ENCODE measurements around the gene MYO10.

The MYO10 gene

DNA sequence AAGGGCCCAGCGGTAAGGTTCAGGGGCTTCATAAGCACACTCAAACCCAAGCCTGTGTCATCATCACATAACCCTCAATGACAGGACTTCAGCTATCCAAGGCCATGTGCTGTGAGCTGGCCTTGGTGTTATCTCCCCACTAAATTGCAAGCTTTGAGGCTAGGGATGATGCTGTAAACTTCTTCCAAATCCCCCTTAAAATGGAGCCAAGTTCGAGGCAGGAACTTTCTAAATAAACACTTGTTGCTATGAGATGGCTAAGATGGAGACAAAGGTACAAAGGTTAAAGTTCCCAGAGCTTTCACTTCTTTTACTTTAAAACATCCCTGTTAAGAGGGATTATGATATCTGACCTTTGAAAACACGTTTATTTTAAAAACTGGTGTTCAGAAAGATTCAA lies 123.6 kb downstream of the MYO10 start:
- DNase-seq (ENCODE audit: low spot score): no peak

DNA sequence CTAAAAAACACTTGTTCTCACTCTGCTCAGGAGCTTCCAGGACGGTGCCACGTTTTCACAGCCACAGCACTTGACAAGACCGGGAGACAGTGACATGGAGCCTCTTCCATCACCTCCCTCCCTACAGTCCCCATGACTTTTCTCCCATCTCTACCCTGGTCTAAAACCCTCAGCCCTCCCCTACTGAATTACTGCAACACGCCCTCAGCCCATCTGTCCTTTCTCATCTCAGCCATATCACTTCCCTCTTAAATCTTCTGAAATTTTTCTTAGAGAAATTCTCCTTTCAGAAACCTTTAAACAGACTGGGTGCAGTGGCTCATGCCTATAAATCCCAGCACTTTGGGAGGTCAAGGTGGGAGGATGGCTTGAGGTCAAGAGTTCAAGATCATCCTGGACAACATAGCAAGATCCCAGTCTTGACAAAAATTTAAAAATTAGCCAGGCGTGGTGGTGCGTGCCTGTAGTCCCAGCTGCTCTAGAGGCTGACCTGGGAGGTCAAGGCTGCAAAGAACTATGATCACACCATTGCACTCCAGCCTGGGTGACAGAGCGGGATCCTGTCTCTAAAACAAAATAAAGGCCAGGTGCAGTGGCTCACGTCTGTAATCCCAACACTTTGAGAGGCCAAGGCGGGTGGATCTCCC lies 125.8 kb downstream of the MYO10 start:
- DNase-seq (ENCODE audit: low spot score): no peak

DNA sequence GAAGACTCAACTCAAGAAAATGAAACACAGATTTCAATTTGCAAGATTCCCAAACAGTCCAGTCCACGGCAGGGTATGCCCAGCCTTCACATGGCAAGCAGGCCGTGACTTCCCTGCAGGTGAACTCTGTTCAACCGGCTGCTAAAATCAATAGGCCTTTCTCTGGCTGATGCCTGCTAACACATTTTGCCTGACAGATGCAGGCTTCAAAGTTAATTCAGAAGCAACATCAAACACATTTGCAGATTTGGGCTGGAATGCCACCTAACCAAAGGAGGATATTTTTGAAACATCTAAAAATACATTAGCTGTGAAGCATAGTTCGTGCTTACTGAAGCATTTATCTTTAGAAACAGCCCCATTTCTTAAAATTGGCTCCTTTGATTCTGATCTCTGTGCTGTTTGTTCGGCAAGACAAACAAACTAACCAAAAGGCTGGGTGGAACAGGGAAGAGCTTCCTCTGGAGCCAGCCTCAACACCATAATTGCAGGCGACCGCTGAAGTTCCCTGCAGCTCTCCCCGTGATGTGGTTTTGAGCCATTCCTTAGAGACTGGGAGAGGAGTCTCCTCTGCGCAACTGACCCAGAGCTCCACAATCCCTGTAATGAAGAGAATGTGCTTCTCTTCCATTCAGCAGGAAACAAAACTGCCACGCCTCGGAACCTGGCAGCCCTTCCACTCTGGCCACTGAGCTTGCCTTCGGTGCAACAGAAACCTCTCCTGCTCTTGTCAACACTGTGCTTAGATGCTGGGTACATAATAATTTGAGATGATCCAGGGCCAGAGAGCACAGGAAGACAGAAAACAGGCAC lies 126.5 kb downstream of the MYO10 start:
- peak; percentile 74 for DNase-seq (ENCODE audit: low spot score)

DNA sequence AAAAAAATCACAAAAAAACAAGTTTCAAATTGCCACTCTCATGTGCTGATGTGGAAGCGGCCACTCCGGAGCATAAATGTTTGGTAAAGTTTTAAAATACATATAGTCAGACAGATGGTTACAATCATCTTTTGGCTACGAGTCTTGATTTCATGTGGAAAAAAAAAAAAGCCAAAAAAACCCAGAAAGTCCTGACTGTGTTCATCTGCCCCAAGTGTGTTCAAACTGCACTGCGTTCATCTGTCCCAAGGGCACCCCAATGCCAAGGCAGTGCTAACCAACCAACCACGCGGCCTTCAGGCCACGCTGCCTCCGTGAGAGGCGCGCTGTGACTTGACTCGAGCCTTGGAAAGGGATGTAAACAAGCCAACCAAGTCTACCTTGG lies 127.1 kb downstream of the MYO10 start:
- DNase-seq (ENCODE audit: low spot score): no peak

DNA sequence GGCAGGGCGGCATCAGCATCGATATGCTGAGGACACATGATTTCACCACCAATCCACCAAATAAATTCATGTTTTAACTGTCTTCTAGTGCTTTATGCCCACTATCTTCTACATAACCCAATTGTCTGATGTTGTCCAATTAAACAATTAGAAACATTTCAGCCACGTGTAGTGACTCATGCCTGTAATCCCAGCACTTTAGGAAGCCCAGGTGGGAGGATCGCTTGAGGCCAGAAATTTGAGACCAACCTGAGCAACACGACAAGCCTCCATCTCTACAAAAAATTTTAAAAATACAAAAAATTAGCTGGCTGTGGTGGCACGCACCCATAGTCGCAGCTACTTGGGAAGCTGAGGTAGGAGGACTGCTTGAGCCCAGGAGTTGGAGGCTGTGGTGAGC lies 128.1 kb downstream of the MYO10 start:
- no peak for DNase-seq (ENCODE audit: low spot score)

DNA sequence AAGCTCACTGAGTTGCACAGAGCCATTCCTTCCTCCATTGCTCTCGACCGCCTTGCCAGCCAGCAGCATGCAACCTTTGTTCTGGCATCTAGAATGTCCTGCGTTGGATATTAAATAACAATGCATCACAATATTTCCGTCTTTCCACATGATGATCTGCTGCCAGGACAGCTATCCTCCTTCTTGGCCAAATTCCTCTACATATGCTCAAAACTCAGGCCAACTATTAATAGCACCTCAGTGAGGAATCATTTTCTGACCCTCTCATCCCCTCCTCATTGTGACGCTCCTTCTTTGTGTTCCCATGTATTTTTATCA lies 128.6 kb downstream of the MYO10 start:
- no peak for DNase-seq (ENCODE audit: low spot score)

DNA sequence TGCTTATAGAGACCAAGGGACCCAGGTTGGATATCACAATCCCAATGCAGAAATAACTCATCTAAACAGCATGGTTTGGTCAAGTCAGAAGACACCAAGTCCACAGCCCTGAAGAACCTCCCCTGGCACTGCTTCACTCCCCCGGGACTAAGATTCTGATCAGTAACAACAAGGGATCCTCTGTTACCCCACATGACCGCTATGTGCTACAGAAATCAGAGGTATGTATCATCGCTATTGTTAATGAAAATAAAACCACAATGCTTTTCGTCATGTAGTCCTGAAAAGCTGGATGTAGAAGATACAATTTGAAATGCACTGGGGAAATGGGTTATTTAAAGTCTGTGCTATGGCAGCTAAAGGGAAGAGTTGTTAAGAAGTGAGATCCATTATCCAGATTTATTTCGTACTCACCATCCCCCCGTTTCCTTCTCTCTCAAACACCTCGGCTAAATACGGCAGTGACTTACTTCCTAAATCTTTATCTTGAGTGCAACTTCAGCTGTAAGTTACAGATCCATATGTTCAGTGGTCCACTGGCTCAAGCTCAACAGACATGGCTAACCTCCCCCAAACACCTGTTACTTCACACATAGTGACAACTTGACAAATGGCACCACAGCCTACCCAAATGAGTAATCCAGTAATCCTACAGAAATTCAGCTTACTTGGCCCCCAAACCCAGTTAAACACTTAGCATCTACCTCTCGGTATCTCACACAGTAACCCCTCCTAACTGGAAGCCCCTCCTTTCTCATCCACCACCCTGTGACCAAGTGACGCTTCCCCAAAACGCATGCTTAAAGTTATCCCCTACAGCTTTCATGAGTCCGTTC lies 129.2 kb downstream of the MYO10 start:
- DNase-seq (ENCODE audit: low spot score): no peak

DNA sequence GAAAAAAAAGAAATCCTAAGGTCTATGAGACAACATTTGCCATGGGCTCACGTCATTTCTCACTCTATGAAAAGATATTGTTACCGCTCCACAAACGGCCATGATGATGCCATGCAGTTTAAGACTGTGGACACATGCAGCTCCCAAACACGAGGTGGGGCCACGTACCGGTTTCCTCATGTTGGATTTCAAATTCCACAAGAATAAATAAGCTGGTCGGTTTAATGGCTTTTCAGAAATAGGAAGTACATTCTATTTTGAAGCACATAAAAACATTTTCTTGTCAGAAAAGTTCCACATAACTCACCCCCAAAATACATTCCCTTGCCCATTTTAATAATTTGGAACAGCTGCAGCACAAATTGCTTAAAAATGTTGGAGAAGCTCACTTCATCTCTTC lies 130.6 kb downstream of the MYO10 start:
- DNase-seq (ENCODE audit: low spot score): no peak

DNA sequence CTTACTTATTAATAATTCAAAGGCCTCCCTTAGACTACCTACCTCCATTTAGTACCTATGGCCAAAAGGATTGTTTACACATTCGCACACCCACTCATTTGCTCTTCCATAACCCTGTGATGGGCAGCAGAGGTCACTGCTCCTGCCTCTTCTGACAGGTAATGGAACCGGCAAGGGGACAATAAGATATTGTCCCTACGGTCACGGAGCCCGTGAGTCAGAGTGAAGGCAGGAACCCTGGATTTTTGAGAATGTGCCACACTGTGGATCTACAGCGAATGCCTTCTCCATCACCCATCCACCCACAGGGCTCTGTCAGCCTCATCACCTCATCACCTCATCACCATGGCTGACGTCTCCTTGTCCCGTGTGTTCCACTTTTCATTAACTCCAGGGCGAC lies 132.3 kb downstream of the MYO10 start:
- no peak for DNase-seq (ENCODE audit: low spot score)

DNA sequence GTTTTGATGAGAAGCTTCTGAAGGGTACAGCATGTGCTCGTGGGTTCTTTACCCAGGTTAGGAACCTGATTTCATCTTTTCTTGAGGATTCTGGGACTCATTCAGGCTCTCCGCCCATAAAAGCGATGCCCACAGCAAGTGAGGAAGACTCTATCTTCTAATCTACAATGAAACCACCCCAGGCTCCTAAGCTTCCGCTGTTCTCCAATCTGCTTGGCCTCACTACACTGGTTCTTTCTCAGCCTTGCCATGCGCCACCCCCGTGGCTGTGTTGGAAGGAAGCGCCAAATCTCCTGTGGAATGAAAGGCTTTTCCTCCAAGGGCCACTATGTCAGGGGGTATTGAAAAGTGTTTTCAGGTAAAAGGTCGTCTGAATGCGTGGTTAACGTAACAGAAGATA lies 135.6 kb downstream of the MYO10 start:
- DNase-seq (ENCODE audit: low spot score): no peak

DNA sequence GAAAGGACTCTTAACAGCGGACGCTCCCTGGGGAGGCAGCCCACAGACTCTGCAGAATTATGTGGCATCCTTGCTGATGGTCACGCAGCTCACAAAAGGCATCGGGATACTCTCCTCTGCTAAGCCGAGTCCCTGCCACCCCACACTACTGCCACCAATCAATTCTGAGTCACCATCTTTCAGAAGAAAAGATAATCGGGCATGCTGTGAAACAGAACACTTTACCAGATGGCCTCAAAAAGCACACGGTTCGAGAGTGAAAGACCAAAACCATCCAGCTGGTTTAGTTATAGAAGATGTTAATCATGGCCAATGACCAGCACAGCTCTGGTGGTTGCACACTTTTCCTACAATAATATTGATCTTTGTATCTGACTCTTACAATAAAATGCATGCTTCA lies 136.3 kb downstream of the MYO10 start:
- DNase-seq (ENCODE audit: low spot score): no peak

DNA sequence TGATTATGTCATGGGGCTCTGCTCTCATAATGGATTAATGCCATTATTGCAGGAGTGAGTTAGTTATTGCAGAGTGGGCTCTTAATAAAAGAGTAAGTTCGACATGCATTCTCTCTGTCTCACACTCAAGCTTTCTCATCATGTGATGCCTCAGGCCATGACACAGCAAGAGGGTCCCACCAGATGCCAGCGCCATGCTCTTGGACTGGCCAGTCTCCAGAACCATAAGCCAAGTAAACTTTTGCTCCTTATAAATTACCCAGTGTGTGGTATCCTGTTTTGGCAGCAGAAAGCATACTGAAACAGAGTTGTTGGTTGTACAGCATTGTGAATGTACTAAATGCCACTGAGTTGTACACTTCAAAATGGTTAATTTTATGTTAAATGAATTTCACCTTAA lies 138.1 kb downstream of the MYO10 start:
- DNase-seq (ENCODE audit: low spot score): no peak

DNA sequence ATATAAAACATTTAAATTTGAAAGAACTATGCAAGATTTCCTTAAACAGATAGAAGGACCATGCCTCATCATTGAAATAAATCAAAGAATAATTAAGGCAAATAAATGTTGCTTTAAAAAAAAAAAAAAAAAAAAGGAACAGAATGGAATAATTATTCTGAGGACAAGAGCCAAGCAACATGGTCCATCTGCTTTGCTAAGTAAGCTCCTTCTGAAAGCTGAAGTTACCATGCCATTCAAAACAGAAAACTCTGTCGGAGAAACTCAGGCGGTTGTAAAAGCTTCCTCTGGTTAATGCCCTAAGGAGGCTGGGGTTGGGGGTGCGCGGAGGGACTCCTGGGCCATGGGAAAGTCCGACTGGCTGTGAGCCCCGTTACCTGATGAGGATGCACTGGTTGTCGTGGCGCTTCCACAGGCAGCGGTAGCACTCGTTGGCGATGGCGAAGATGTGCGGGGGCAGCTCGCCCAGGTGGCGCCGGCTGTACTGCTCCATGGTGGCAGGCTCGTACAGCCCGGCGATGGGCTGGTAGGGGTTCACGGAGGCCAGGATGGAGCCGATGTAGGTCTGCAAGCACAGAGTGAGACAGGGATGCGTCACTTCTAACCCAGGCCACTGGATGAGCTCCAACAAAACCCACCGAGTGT lies 141.7 kb downstream of the MYO10 start:
- DNase-seq (ENCODE audit: low spot score): no peak

DNA sequence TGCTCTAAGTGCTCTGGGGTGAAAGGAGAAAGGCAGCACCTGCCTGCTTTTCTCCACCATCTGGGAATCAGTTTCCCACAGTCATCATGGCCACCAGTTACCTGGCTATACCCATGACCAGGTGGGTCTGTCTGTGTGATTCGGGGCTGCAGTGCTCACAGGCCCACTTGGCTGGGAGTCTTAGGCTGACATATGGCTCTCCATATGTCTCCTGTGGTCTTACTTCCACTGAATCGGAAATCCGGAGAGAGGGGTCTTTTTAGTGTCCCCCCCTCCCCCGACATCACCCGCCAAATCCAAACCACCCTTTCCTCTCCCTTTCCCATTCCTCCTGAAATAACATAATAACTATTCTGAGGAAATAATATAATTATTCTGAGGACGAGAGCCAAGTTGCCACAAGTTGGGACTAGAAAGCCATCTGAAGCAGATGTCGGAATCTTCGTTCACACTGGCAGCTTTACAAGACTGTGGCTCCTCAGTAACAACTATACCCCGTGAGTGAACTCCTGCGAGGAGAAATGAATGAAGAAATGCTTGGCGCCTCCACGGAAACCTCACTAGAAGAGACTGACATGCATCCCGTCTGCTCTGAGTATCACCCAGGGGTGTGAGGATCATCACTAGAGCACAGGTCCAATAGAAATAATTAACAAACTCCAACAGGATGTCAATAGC lies 143.4 kb downstream of the MYO10 start:
- no peak for DNase-seq (ENCODE audit: low spot score)

DNA sequence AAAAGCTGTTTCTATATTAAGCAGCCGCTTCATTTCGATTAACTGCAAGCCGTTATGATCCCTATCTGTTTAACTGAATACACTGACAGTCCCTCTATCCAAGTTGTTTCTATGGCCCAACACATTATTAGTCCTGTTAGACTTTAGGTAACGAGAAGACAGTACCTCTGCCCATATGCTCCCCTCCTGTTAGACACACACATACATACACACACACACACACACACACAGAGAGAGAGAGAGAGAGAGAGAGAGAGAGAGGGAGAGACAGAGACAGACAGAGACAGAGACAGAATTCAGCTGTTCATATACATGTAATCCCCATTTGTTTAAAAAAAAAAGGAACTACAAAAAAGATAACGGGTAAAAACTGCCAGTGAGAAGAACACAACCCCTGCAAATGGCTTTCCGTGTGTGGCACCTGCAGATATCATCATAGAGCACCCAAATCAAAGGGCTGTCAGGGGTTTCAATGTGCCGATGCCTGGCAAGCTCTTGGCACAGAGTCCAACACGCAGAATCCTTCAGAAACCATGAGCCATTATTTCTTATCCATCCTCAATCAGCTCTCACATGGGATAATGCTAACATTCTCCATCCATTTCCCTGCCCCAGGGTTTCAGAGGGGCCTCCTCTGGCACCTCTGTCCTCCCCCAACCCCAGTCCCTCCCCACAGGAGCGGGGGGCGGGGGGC lies 144.0 kb downstream of the MYO10 start:
- no peak for DNase-seq (ENCODE audit: low spot score)

DNA sequence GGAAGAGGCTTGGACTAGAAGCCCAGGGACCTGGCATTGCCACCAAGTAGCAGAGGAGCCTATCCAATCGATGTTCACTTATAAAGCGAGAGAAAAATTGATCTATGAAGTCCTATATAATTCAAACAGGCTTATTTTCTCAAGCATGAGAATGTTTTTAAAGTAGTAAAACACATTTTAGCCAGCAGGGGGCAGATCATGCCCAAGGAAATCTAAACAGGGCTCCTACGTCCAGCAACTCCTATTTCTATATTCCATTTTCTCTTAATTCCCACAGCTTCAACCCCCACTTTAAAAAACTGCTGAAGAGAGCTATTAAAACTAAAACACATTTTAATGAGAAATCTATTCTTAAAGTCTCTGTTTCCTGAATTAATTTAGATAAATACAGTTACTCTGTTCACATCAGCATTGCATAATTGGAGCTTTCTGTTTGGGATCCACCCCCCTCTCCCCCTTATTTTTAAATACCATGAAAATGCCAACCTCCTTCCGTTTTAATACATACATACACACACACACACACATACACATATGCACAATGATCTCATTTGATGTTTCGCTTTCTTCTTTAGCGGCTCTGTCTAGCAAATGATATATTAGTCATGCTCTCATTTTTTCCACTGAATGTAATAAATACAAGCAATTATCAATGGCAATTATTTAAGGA lies 144.9 kb downstream of the MYO10 start:
- DNase-seq (ENCODE audit: low spot score): peak; percentile 71

DNA sequence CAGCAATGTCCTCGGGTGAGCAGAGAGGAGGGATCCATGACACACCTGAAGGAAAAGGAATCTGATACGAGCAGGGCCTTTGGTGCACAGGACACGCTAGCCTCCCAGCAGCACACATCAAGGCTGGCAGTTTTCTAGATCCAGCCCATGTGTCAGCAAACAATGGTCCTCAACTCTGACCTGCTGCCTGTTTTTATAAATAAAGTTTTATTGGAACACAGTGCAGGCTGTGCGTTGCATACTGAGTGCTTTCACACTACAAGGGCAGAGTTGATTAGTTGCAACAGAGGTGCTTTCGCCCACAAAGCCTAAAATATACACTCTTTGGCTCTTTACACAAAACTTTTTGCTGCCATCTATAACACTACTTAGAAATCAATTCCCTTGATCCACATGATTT lies 147.1 kb downstream of the MYO10 start:
- no peak for DNase-seq (ENCODE audit: low spot score)

DNA sequence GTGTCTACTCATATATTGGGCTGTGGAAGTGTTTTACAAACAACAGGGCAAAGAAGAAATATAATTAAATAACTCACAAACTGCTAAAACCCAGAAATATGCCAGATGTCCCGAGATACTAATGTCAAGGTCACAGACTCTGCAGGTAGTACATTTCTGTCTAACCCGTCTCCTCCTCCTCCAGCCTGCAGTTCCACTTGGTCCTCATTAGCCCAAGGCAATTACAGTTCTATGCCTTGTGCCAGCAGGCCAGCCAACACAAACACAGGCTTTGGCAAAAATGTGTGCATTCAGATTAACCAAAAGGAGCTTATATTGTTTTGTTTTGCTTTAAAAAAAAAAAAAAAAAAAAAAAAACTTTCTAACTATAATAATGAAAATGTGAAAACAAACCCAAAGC lies 148.8 kb downstream of the MYO10 start:
- DNase-seq (ENCODE audit: low spot score): no peak

DNA sequence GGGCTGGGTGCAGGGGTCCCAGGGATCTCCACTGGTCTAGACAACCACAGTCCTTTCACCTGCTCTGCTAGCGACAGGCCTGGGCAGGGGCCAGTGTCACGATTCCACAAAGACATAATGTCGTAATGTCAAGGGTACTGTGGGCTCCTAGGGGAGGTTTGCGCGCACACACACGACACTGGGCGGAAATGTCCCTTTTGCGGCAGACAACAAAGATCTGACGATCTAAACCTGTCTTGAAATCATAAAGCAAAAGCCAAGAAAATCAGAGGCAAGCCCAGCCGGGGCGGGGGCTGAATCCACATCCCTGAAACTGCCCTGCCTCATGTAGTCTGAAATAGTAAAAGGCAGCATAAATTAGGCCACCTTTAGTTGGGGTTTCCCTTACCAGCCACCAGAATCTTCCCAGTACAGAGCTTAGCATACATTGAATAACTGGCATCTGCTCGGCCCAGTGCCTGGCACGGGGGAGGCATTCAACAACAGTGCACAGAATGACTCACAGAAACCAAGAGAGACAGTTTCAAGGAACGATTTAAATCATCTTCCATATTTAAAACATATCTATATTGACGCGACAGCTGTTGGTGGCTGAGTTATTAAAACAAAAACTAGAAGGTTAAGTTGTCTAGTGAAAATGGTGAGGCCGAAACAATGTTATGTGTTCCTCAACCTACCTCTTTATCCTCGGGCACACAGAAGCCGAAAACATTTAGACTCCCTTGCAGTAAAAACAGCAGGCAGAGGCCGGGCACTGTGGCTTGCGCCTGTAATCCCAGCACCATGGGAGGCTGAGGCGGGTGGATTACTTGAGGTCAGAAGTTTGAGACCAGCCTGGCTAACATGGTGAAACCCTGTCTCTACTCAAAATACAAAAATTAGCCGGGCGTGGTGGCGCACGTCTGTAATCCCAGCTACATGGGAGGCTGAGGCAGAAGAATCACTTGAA lies 151.0 kb downstream of the MYO10 start:
- no peak for DNase-seq (ENCODE audit: low spot score)

DNA sequence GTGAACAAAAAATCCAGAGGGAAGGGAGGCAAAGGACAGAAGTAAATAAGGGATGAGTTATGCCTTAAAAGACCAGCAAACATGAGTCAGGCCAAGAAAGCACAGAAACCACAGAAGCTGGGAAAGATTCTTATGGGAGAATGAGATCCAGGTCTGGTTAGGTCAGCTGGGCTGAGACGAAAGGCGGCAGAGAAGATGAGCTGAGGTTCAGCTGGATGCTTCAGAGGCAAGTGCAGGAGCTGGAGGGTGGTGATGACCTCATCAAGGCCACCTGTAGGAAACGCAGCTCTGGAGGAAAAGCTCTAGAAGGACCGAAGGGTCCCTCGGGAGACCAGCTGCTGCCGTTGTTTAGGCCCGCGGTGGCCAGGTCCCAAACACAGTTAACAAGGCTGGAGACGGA lies 152.0 kb downstream of the MYO10 start:
- peak; percentile 30 for DNase-seq (ENCODE audit: low spot score)

Data from AG08396 (cell line).